ENCODE measurements around the gene SCN9A. TPM values are rescaled to one million over a fixed set of nuclear protein-coding genes. Genes with fewer than 3 reads are reported as not detected.
A peak's percentile ranks its signal among the peaks of the same experiment; 100 is the strongest.

Gene SCN9A
- total RNA-seq, 1 donor from 2014 or later: 8.4 TPM

DNA sequence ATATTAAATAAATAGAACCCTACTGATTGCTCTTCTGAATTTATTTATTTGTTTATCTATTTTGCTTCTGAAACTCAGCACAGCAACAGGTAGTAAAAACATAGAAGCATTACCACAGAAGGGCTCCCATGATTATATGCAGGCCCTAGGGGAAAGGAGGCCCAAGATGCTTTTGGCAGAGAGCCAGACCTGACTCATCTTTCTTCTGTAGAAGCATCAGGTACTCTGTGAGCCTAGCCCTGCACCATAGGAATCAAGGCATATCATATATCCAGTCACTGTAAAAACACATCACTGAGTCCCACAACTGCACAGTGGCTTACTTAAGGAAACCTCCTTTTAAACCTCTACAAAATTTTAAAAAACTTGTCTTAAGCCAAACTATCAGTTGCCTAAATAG is 1.8 kb downstream of the SCN9A start:
- H3K27me3 ChIP-seq (ENCODE audit: control insufficient read depth, insufficient read depth, low read length): no peaks in the 10 kb centered on the region
- FAIRE-seq (no peak), DNase-seq (ENCODE audit: low read depth) (peak; percentile 91)

DNA sequence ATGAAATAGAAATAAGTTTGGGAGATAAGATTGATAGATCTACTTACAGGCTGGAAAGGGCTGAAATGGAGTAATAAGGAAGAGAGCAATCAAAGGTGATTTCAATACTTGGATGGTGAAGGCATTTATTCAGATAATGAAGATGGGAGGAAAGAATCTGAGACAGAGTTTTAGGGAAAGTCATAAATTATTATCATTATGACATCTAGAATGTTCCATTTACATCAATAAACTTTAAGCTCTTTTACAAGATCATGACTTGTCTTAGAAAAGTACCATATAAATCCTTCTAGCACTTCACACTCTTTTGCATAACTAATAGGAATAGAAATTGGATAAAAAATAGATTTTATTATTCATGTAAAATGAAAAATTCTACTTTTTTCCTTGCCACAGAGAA is 2.2 kb downstream of the SCN9A start:
- no peak overlapping the region for H3K4me3 ChIP-seq (ENCODE audit: low read depth, low read length)
- no peak for DNase-seq (ENCODE audit: low read depth)
- no peaks in the 10 kb centered on the region for H3K36me3 ChIP-seq (ENCODE audit: control insufficient read depth, insufficient read depth, low read length)
- no peak for FAIRE-seq
- H3K27me3 ChIP-seq (ENCODE audit: control insufficient read depth, insufficient read depth, low read length): no peaks in the 10 kb centered on the region
- TF ChIP-seq, protein P1, sequence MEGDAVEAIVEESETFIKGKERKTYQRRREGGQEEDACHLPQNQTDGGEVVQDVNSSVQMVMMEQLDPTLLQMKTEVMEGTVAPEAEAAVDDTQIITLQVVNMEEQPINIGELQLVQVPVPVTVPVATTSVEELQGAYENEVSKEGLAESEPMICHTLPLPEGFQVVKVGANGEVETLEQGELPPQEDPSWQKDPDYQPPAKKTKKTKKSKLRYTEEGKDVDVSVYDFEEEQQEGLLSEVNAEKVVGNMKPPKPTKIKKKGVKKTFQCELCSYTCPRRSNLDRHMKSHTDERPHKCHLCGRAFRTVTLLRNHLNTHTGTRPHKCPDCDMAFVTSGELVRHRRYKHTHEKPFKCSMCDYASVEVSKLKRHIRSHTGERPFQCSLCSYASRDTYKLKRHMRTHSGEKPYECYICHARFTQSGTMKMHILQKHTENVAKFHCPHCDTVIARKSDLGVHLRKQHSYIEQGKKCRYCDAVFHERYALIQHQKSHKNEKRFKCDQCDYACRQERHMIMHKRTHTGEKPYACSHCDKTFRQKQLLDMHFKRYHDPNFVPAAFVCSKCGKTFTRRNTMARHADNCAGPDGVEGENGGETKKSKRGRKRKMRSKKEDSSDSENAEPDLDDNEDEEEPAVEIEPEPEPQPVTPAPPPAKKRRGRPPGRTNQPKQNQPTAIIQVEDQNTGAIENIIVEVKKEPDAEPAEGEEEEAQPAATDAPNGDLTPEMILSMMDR (IDR thresholded peaks at IDR 0.05; ENCODE audit: insufficient read depth, low read length, severe bottlenecking): no peak

More for the DNA sequence above, 1.8 kb downstream of the SCN9A start:
- Histone ChIP-seq H3K36me3 (ENCODE audit: control insufficient read depth, insufficient read depth, low read length) (no peaks in the 10 kb centered on the region), H3K4me3 (ENCODE audit: low read depth, low read length) (no peak overlapping the region)
- TF ChIP-seq, protein P1 (IDR thresholded peaks at IDR 0.05; ENCODE audit: insufficient read depth, low read length, severe bottlenecking): no peak

DNA sequence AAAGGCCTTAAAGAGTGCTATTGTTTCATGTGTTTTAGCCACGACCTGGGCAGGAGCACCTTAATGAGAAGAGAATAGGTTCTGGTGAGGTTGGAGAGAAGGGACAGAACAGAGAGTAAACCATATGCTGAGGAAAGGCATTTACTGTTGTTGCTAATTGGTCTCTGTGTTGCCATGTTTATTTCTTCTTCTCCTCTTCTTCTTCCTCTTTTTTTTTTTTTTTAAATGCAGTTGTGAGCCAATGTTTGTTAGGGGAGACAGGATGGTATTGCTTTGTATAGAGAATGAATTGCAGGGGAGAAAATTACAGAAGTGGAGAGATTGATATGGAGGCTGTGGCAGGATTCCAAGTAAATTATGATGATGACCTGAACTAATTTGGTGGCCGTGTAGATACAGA is 2.6 kb downstream of the SCN9A start:
- TF ChIP-seq, protein P1 (IDR thresholded peaks at IDR 0.05; ENCODE audit: insufficient read depth, low read length, severe bottlenecking): no peak
- FAIRE-seq: peak; percentile 23
- no peak overlapping the region for H3K4me3 ChIP-seq (ENCODE audit: low read depth, low read length)

DNA sequence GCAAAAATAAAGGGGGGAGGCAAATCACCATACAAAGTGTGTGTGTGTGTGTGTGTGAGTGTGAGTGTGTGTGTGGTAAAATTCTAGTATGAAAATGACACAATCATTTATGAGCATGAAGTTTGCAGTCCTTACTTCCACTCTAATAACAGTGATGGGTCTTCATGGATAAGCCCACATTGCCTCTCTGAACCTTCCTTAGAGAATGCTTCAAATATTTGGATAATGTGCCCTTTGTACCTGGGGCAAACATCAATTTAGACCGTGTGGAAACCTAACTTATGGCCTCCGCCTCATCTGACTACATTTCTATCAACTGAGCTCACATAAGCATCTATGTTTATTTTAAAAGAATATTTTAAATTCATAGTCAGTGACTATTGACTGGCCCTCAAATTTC is 3.7 kb downstream of the SCN9A start:
- Histone ChIP-seq H3K27me3 (ENCODE audit: control insufficient read depth, insufficient read depth, low read length) (no peaks in the 10 kb centered on the region), H3K4me3 (ENCODE audit: low read depth, low read length) (no peak overlapping the region), H3K36me3 (ENCODE audit: control insufficient read depth, insufficient read depth, low read length) (no peaks in the 10 kb centered on the region)
- DNase-seq (ENCODE audit: low read depth) (no peak), FAIRE-seq (no peak)
- TF ChIP-seq, protein P1 (IDR thresholded peaks at IDR 0.05; ENCODE audit: insufficient read depth, low read length, severe bottlenecking): no peak

More for the DNA sequence above, 2.6 kb downstream of the SCN9A start:
- no peaks in the 10 kb centered on the region for H3K36me3 ChIP-seq (ENCODE audit: control insufficient read depth, insufficient read depth, low read length)
- DNase-seq (ENCODE audit: low read depth): no peak
- H3K27me3 ChIP-seq (ENCODE audit: control insufficient read depth, insufficient read depth, low read length): no peaks in the 10 kb centered on the region

DNA sequence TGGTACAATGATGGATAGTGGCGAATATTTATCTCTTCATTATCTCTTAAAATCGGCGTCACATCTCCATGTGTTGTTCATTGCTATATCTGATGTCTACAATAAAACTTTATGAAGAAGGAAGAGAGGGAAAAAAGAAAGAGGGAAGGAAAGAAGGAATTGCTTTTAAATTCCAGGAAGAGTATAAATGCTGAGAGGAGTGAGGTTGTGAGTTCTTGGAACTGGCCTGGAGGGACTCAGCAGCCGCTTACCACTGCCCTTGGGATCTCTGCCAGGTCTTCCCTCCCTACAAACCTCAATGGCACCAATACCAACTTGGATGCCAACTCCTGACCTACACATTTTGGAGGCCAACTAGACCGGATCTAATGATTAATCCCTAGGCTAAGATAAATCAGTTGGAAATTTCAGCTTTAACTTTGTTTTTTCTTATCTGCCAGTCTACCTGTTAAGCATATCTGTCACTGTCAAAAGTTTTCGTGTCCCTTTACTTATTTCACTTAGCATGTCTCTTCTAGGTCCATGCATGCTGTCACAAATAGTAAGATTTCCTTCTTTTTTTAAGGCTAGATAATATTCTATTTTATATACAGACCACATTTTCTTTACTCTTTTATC is 9.8 kb downstream of the SCN9A start:
- H3K27me3 ChIP-seq (ENCODE audit: control insufficient read depth, insufficient read depth, low read length): no peaks in the 10 kb centered on the region
- no peak for FAIRE-seq
- DNase-seq (ENCODE audit: low read depth): no peak
- TF ChIP-seq, protein P1 (IDR thresholded peaks at IDR 0.05; ENCODE audit: insufficient read depth, low read length, severe bottlenecking): no peak
- no peak overlapping the region for H3K4me3 ChIP-seq (ENCODE audit: low read depth, low read length)
- no peaks in the 10 kb centered on the region for H3K36me3 ChIP-seq (ENCODE audit: control insufficient read depth, insufficient read depth, low read length)

DNA sequence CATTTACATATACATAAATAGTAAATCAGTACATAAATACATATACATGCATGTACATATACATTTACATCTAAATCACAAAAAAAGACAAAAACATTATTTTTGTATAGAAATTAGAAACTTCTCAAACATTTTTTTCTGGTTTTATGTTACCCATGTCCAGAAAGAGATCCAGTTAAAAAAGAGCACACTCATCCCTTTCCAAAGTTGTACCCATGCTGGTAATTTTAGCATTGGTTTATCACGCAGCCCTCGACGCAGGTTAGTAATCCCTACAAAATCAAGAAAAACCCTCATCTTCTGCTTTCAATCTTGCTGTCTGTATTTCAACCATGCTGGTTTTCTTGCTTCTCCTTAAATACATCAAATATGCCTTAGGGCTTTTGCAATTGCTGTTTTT is 10.5 kb downstream of the SCN9A start:
- Histone ChIP-seq H3K36me3 (ENCODE audit: control insufficient read depth, insufficient read depth, low read length) (no peaks in the 10 kb centered on the region), H3K27me3 (ENCODE audit: control insufficient read depth, insufficient read depth, low read length) (no peaks in the 10 kb centered on the region), H3K4me3 (ENCODE audit: low read depth, low read length) (no peak overlapping the region)
- no peak for DNase-seq (ENCODE audit: low read depth)
- no peak for FAIRE-seq
- TF ChIP-seq, protein P1 (IDR thresholded peaks at IDR 0.05; ENCODE audit: insufficient read depth, low read length, severe bottlenecking): no peak
